Gastroesophageal sphincter (tissue), 4 donors: ENCODE results near the gene SULT1A1. TPM values are rescaled to one million over a fixed set of nuclear protein-coding genes. Genes with fewer than 3 reads are reported as not detected.
"Not testable (repeated sequence)": the region's sequence is repeated elsewhere in the genome, so short reads cannot be mapped to it uniquely, and the experiment has no call there.

ENCODE experiments used
- ATAC-seq: fragments of 150-250 bp; one replicate; pipeline ENCODE4 v1.9.1; 2016; ENCODE audit warnings: mild to moderate bottlenecking, moderate library complexity
- H3K27ac ChIP-seq, 4 donors: fragments of 200-600 bp; sonication (generic) in 3 of 4; 1 replicate in 3 of 4; 2 replicates in 1 of 4; pipeline ENCODE4 v1.5.1; 2016 to 2019
- H3K27me3 ChIP-seq: fragments of 200-600 bp; sonication (generic); one replicate; pipeline ENCODE4 v1.5.1; 2019
- H3K36me3 ChIP-seq, 2 donors: fragments of 200-600 bp; sonication (generic); one replicate each; pipeline ENCODE4 v1.5.1; 2019; ENCODE audit warnings: control low read depth in 1 of 2
- H3K4me1 ChIP-seq, 3 donors: fragments of 200-600 bp; sonication (generic); 1 replicate in 2 of 3; 2 replicates in 1 of 3; pipeline ENCODE4 v1.5.1; 2016 to 2019; ENCODE audit warnings: control low read depth in 2 of 3
- H3K4me3 ChIP-seq, 2 donors: fragments of 200-600 bp; sonication (generic); one replicate each; pipeline ENCODE4 v1.5.1; 2019; ENCODE audit warnings: mild to moderate bottlenecking in 1 of 2, moderate library complexity in 1 of 2
- H3K9me3 ChIP-seq, 3 donors: fragments of 200-600 bp; sonication (generic); one replicate each; pipeline ENCODE4 v1.5.1; 2017 to 2019; ENCODE audit warnings: control low read depth in 2 of 3
- EP300 ChIP-seq: sonication (generic); formaldehyde crosslinking; IDR thresholded peaks from one replicate; pipeline ENCODE4 v1.6.1; 2017; ENCODE audit warnings: antibody characterized with exemption, mild to moderate bottlenecking
- POLR2A ChIP-seq, 2 donors: fragments of 450-650 bp; IDR thresholded peaks; one replicate each; pipeline ENCODE4 v1.6.1; 2017; ENCODE audit warnings: antibody characterized with exemption in 2 of 2, mild to moderate bottlenecking in 2 of 2, moderate library complexity in 1 of 2
- POLR2AphosphoS5 ChIP-seq: sonication (generic); formaldehyde crosslinking; IDR thresholded peaks from one replicate; pipeline ENCODE4 v1.6.1; 2017; ENCODE audit warnings: antibody characterized with exemption
- WGBS, 2 donors: methylation state at CpG; one replicate each; pipeline ENCODE4 v1.1.5; 2018; ENCODE audit warnings: low coverage in 1 of 2; 5-methylcytosine and 5-hydroxymethylcytosine counted together
- total RNA-seq, 4 donors: library from RNA; depleted of rRNA; stranded (reverse); fragments of >200 nt; gene quantifications; one replicate each; pipeline ENCODE4 v1.1.0, GENCODE V29; 2016
- TF ChIP-seq, protein P1 (sequence below), 4 experiments: fragments of 200-600 bp in 2 of 4; fragments of 450-650 bp in 2 of 4; sonication (generic) in 1 of 4; IDR thresholded peaks; one replicate each; pipeline ENCODE4 v1.5.1; 2017 to 2019; ENCODE audit warnings: antibody characterized with exemption in 4 of 4, mild to moderate bottlenecking in 2 of 4, moderate library complexity in 2 of 4

SULT1A1 gene
- total RNA-seq, 4 donors from 2014 or later = 3.3 to 21.1 (median 9.4) TPM

DNA sequence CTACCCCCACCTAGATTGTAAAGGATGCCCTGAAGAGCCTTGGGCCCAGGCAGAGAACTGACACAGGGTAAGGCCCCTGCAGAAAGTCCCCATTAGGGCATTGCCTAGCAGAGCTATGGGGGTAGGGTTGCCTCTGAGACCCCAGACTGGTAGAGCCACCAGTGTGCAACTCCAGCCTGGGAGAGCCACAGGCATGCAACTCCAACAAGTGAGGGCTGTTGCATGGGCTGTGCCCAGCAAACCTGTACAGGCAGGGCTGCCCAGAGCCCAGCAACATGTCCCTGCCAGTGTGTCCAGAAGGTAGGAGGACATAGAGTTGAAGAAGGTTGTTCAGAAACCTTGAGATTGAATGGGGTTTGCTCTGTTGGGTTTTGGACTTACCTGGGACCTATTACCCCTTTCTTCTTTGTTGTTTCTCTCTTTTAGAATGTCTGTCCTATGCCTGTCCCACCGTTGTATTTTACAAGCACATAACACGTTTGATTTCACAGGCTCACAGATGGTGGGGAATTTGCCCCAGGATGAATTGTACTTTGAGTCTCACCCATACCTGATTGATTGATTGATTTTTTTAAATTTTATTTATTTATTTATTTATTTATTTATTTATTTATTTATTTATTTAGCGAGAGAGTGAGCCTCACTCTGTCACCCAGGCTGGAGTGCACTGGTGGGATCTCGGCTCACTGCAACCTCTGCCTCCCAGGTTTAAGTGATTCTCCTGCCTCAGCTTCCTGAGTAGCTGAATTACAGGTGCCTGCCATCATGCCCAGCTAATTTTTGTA, 39.7 kb downstream of the SULT1A1 start:
- Histone ChIP-seq H3K36me3 (peaks cover 0 to 7% of the 10 kb centered on the region in 2 donors), H3K27me3 (no peaks in the 10 kb centered on the region), H3K4me3 (no peak overlapping the region), H3K4me1 (peaks cover 0 to 27% (median 16%) of the 10 kb centered on the region in 3 donors), H3K9me3 (peaks cover 0 to 13% (median 0%) of the 10 kb centered on the region in 3 donors), H3K27ac (no peak overlapping the region)
- 94 to 96% methylated on average over 4 of the region's 4 CpGs for WGBS, 2 donors
- no peak for TF ChIP-seq EP300
- TF ChIP-seq POLR2A (IDR thresholded peaks at IDR 0.05) = no peak
- TF ChIP-seq, protein P1, sequence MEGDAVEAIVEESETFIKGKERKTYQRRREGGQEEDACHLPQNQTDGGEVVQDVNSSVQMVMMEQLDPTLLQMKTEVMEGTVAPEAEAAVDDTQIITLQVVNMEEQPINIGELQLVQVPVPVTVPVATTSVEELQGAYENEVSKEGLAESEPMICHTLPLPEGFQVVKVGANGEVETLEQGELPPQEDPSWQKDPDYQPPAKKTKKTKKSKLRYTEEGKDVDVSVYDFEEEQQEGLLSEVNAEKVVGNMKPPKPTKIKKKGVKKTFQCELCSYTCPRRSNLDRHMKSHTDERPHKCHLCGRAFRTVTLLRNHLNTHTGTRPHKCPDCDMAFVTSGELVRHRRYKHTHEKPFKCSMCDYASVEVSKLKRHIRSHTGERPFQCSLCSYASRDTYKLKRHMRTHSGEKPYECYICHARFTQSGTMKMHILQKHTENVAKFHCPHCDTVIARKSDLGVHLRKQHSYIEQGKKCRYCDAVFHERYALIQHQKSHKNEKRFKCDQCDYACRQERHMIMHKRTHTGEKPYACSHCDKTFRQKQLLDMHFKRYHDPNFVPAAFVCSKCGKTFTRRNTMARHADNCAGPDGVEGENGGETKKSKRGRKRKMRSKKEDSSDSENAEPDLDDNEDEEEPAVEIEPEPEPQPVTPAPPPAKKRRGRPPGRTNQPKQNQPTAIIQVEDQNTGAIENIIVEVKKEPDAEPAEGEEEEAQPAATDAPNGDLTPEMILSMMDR (IDR thresholded peaks at IDR 0.05) = no peak
- TF ChIP-seq POLR2AphosphoS5 = no peak
- ATAC-seq = no peak

DNA sequence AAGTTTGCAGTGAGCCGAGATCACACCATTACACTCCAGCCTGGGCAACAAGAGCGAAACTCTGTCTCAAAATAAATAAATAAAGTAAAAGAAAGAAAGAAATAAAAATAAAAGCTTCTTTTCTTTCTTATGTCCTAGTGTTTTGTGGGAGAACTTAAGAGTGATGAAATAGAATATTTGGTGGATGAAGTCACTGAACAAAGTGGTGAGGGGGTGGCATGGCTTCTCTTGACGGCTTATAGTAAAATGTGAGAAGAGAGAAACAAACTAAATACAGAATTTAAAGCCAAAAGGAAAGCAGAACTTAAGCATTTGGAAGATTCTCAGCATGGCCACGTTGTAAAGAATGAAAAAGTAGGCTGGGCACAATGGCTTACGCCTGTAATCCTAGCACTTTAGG, 40.8 kb downstream of the SULT1A1 start:
- peaks cover 0 to 12% of the 10 kb centered on the region in 2 donors for H3K36me3 ChIP-seq
- 72% methylated on average over 3 to 4 of the region's 5 CpGs for WGBS, 2 donors
- H3K27ac ChIP-seq = no peak overlapping the region
- peaks cover 0 to 13% (median 0%) of the 10 kb centered on the region in 3 donors for H3K9me3 ChIP-seq
- H3K4me3 ChIP-seq = no peak overlapping the region
- peaks cover 0 to 23% (median 16%) of the 10 kb centered on the region in 3 donors for H3K4me1 ChIP-seq
- TF ChIP-seq POLR2AphosphoS5 (no peak), POLR2A (IDR thresholded peaks at IDR 0.05) (no peak), EP300 (no peak)
- TF ChIP-seq, protein P1 (IDR thresholded peaks at IDR 0.05) = no peak
- no peak for ATAC-seq
- no peaks in the 10 kb centered on the region for H3K27me3 ChIP-seq

DNA sequence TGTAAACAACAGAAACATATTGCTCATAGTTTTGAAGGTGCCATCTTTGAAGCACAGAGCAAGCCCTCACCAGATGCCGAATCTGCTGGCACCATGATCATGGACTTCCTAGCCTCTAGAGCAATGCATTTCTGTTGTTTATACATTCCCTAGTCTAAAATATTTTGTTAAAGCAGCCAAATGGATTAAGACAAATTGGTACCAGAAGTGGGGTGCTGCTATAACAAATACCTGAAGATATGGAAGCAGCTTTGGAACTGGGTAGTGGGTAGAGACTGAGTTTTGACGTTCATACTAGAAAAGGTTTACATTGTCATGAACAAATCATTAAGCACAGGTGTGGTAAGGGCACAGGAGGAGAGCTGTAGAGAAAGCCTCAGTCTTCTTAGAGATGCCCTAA, 42.6 kb downstream of the SULT1A1 start:
- TF ChIP-seq, protein P1 (IDR thresholded peaks at IDR 0.05) = no peak
- TF ChIP-seq POLR2A (IDR thresholded peaks at IDR 0.05) (no peak), EP300 (no peak), POLR2AphosphoS5 (no peak)
- H3K9me3 ChIP-seq = peaks cover 0 to 13% (median 0%) of the 10 kb centered on the region in 3 donors
- WGBS, 2 donors = 86 to 88% methylated on average over 1 to 2 of the region's 2 CpGs

DNA sequence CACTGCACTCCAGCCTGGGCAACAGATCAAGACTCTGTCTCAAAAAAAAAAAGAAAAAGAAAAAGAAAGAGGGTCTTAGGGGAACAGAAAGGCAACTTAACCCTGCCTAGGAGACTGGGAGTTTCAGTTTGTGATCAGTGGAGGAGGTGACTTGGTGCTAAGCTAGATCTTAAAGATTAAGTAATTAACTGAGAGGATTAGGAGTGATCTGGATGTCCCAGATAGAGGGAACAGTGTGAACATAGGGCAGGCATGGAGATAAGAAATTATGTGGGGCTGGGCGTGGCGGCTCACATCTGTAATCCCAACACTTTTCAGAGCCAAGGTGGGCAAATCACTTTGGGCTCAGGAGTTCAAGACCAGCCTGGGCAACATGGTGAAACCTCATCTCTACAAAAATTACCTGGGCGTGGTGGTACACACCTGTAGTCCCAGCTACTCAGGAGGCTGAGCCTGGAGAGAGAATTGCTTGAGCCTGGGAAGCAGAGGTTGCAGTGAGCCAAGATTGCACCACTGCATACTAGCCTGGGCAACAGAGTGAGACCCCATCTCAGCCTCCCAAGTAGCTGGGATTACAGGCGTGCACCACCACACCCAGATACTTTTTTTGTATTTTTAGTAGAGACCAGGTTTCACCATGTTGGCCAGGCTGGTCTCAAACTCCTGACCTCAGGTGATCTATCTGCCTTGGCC, 43.5 kb downstream of the SULT1A1 start:
- H3K4me1 ChIP-seq, ATAC-seq: not testable (repeated sequence)
- 100% methylated on average over 2 to 4 of the region's 4 CpGs for WGBS, 2 donors

More for the DNA sequence above, 42.6 kb downstream of the SULT1A1 start:
- Histone ChIP-seq H3K4me1 (peaks cover 0 to 6% (median 2%) of the 10 kb centered on the region in 3 donors), H3K27me3 (no peaks in the 10 kb centered on the region), H3K4me3 (no peak overlapping the region), H3K36me3 (peaks cover 0 to 12% of the 10 kb centered on the region in 2 donors), H3K27ac (no peak overlapping the region)
- ATAC-seq = no peak

DNA sequence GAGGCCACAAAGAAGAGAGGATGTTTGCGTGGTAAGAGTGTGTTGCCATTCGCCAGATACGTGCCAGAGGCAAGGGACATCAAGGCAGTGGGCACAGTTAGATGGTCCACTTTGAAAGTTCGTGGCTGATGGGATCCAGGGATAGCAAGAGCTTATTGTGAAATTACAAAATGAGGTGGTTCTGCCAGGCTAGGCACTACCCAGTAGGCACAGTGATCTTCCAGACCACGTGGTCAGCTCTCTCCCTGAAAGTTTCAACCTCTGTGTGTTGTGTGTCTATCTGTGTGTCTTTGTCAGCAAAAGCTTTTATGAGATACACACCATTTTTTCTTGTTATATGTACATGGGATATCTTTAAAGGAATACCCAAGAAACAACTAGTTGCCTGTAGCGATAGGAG, 46.6 kb downstream of the SULT1A1 start:
- 82 to 94% methylated on average over 6 of the region's 6 CpGs for WGBS, 2 donors
- ATAC-seq = no peak
- peaks cover 0 to 8% (median 0%) of the 10 kb centered on the region in 3 donors for H3K4me1 ChIP-seq
- H3K36me3 ChIP-seq = peaks cover 0 to 29% of the 10 kb centered on the region in 2 donors
- no peak overlapping the region for H3K27ac ChIP-seq
- TF ChIP-seq, protein P1 (IDR thresholded peaks at IDR 0.05) = no peak
- TF ChIP-seq POLR2A (IDR thresholded peaks at IDR 0.05) (no peak), POLR2AphosphoS5 (no peak), EP300 (no peak)
- peaks cover 0 to 13% (median 0%) of the 10 kb centered on the region in 3 donors for H3K9me3 ChIP-seq
- no peaks in the 10 kb centered on the region for H3K27me3 ChIP-seq
- H3K4me3 ChIP-seq = no peak overlapping the region

More for the DNA sequence above, 43.5 kb downstream of the SULT1A1 start:
- Histone ChIP-seq H3K9me3 (peaks cover 0 to 13% (median 0%) of the 10 kb centered on the region in 3 donors), H3K36me3 (peaks cover 0 to 12% of the 10 kb centered on the region in 2 donors)
- not testable (repeated sequence) for H3K27ac ChIP-seq, H3K4me3 ChIP-seq, H3K27me3 ChIP-seq
